ENCODE data around the gene PARD3.
"Not testable (repeated sequence)": the region's sequence is repeated elsewhere in the genome, so short reads cannot be mapped to it uniquely, and the experiment has no call there.

The PARD3 gene

GRCh38 chr10:34074051-34074450 is 741.0 kb downstream of the PARD3 start:
- H3K36me3 ChIP-seq (ENCODE audit: insufficient read depth, low read length): no peaks in the 10 kb centered on the region
- no peaks in the 10 kb centered on the region for H3K27me3 ChIP-seq (ENCODE audit: insufficient read depth, low read length, poor library complexity, severe bottlenecking)
- no peaks in the 10 kb centered on the region for H3K9me2 ChIP-seq (replicated peaks; ENCODE audit: low read depth, low read length)
- no peak overlapping the region for H3K4me3 ChIP-seq (ENCODE audit: low read length, poor library complexity, severe bottlenecking)
- H3K9ac ChIP-seq (ENCODE audit: low read depth, low read length, poor library complexity, severe bottlenecking): no peak overlapping the region
- no peaks in the 10 kb centered on the region for H3K9me3 ChIP-seq (ENCODE audit: insufficient read depth, low read depth, low read length)
- H3K79me2 ChIP-seq (ENCODE audit: insufficient read depth, low read length): no peaks in the 10 kb centered on the region
- no peak for TF ChIP-seq CTCF (conservative IDR thresholded peaks at IDR 0.05; ENCODE audit: low read length)
- H3F3A ChIP-seq (ENCODE audit: low read depth): no peaks in the 10 kb centered on the region
- H4K20me1 ChIP-seq (ENCODE audit: insufficient read depth, low read length, poor library complexity, severe bottlenecking): no peaks in the 10 kb centered on the region
- H3K4me1 ChIP-seq (ENCODE audit: insufficient read depth, low read length, poor library complexity, severe bottlenecking): no peaks in the 10 kb centered on the region
- H2AFZ ChIP-seq (ENCODE audit: low read length): no peak overlapping the region
- no peak overlapping the region for H3K4me2 ChIP-seq (ENCODE audit: low read depth, low read length, poor library complexity, severe bottlenecking)

- H3K9ac ChIP-seq (ENCODE audit: low read depth, low read length, poor library complexity, severe bottlenecking); H3K27me3 ChIP-seq (ENCODE audit: insufficient read depth, low read length, poor library complexity, severe bottlenecking); H3K4me2 ChIP-seq (ENCODE audit: low read depth, low read length, poor library complexity, severe bottlenecking); H3K36me3 ChIP-seq (ENCODE audit: insufficient read depth, low read length); H3K9me2 ChIP-seq (replicated peaks; ENCODE audit: low read depth, low read length); H4K20me1 ChIP-seq (ENCODE audit: insufficient read depth, low read length, poor library complexity, severe bottlenecking); H2AFZ ChIP-seq (ENCODE audit: low read length); H3K4me1 ChIP-seq (ENCODE audit: insufficient read depth, low read length, poor library complexity, severe bottlenecking); H3K79me2 ChIP-seq (ENCODE audit: insufficient read depth, low read length); H3F3A ChIP-seq (ENCODE audit: low read depth); H3K9me3 ChIP-seq (ENCODE audit: insufficient read depth, low read depth, low read length); H3K4me3 ChIP-seq (ENCODE audit: low read length, poor library complexity, severe bottlenecking): not testable (repeated sequence)
Measured at GRCh38 chr10:34067741-34068140, 747.4 kb downstream of the PARD3 start.

- H4K20me1 ChIP-seq (ENCODE audit: insufficient read depth, low read length, poor library complexity, severe bottlenecking): no peaks in the 10 kb centered on the region
- H3K9ac ChIP-seq (ENCODE audit: low read depth, low read length, poor library complexity, severe bottlenecking): no peak overlapping the region
- TF ChIP-seq CTCF (conservative IDR thresholded peaks at IDR 0.05; ENCODE audit: low read length): no peak
- TF ChIP-seq EZH2phosphoT487 (IDR thresholded peaks at IDR 0.05; ENCODE audit: borderline replicate concordance): no peak
- no peaks in the 10 kb centered on the region for H3F3A ChIP-seq (ENCODE audit: low read depth)
- no peak overlapping the region for H3K4me2 ChIP-seq (ENCODE audit: low read depth, low read length, poor library complexity, severe bottlenecking)
- H3K4me1 ChIP-seq (ENCODE audit: insufficient read depth, low read length, poor library complexity, severe bottlenecking): no peaks in the 10 kb centered on the region
- H2AFZ ChIP-seq (ENCODE audit: low read length): no peak overlapping the region
- H3K27me3 ChIP-seq (ENCODE audit: insufficient read depth, low read length, poor library complexity, severe bottlenecking): no peaks in the 10 kb centered on the region
- no peaks in the 10 kb centered on the region for H3K79me2 ChIP-seq (ENCODE audit: insufficient read depth, low read length)
- no peaks in the 10 kb centered on the region for H3K9me2 ChIP-seq (replicated peaks; ENCODE audit: low read depth, low read length)
- no peaks in the 10 kb centered on the region for H3K36me3 ChIP-seq (ENCODE audit: insufficient read depth, low read length)
- no peak overlapping the region for H3K4me3 ChIP-seq (ENCODE audit: low read length, poor library complexity, severe bottlenecking)
- H3K9me3 ChIP-seq (ENCODE audit: insufficient read depth, low read depth, low read length): peaks cover 7% of the 10 kb centered on the region
Measured at GRCh38 chr10:34063592-34063991, 751.5 kb downstream of the PARD3 start.

GRCh38 chr10:34061841-34062240 is 753.3 kb downstream of the PARD3 start:
- Histone ChIP-seq H3K9ac (ENCODE audit: low read depth, low read length, poor library complexity, severe bottlenecking) (no peak overlapping the region), H3K36me3 (ENCODE audit: insufficient read depth, low read length) (no peaks in the 10 kb centered on the region), H2AFZ (ENCODE audit: low read length) (no peak overlapping the region), H3K4me1 (ENCODE audit: insufficient read depth, low read length, poor library complexity, severe bottlenecking) (no peaks in the 10 kb centered on the region), H3K9me3 (ENCODE audit: insufficient read depth, low read depth, low read length) (peaks cover 7% of the 10 kb centered on the region), H3K4me3 (ENCODE audit: low read length, poor library complexity, severe bottlenecking) (no peak overlapping the region), H3K9me2 (replicated peaks; ENCODE audit: low read depth, low read length) (no peaks in the 10 kb centered on the region), H3F3A (ENCODE audit: low read depth) (no peaks in the 10 kb centered on the region), H3K4me2 (ENCODE audit: low read depth, low read length, poor library complexity, severe bottlenecking) (no peak overlapping the region), H4K20me1 (ENCODE audit: insufficient read depth, low read length, poor library complexity, severe bottlenecking) (no peaks in the 10 kb centered on the region), H3K79me2 (ENCODE audit: insufficient read depth, low read length) (no peaks in the 10 kb centered on the region), H3K27me3 (ENCODE audit: insufficient read depth, low read length, poor library complexity, severe bottlenecking) (no peaks in the 10 kb centered on the region)
- TF ChIP-seq CTCF (conservative IDR thresholded peaks at IDR 0.05; ENCODE audit: low read length) (no peak), EZH2phosphoT487 (IDR thresholded peaks at IDR 0.05; ENCODE audit: borderline replicate concordance) (no peak)

Data from Loucy (cell line).